ENCODE results near the gene TIPARP.
"Not testable (repeated sequence)": the region's sequence is repeated elsewhere in the genome, so short reads cannot be mapped to it uniquely, and the experiment has no call there.

The TIPARP gene

GRCh38 chr3:156705761-156706616, 31.6 kb downstream of the TIPARP start:
- Mint-ChIP-seq H3K4me1 (ENCODE audit: low read depth) (peaks cover 20% of the 10 kb centered on the region), H3K4me3 (no peak overlapping the region), H3K9me3 (no peaks in the 10 kb centered on the region), H3K27ac (peak overlapping the region; percentile 8), H3K27me3 (no peaks in the 10 kb centered on the region), H3K36me3 (ENCODE audit: low read depth) (peaks cover 57% of the 10 kb centered on the region)

- no peak overlapping the region for H3K27ac Mint-ChIP-seq
- H3K4me1 Mint-ChIP-seq (ENCODE audit: low read depth) = peaks cover 13% of the 10 kb centered on the region
- no peak overlapping the region for H3K4me3 Mint-ChIP-seq
- no peaks in the 10 kb centered on the region for H3K9me3 Mint-ChIP-seq
- H3K36me3 Mint-ChIP-seq (ENCODE audit: low read depth) = peaks cover 56% of the 10 kb centered on the region
- H3K27me3 Mint-ChIP-seq = no peaks in the 10 kb centered on the region
Measured at GRCh38 chr3:156707588-156707987, 33.2 kb downstream of the TIPARP start.

- Mint-ChIP-seq H3K4me1 (ENCODE audit: low read depth) (peaks cover 8% of the 10 kb centered on the region), H3K27me3 (no peaks in the 10 kb centered on the region), H3K9me3 (no peaks in the 10 kb centered on the region), H3K27ac (no peak overlapping the region), H3K4me3 (no peak overlapping the region), H3K36me3 (ENCODE audit: low read depth) (peaks cover 38% of the 10 kb centered on the region)
Measured at GRCh38 chr3:156710429-156710828, 36.0 kb downstream of the TIPARP start.

GRCh38 chr3:156711113-156711512, 36.7 kb downstream of the TIPARP start:
- H3K4me3 Mint-ChIP-seq = no peak overlapping the region
- peaks cover 31% of the 10 kb centered on the region for H3K36me3 Mint-ChIP-seq (ENCODE audit: low read depth)
- no peaks in the 10 kb centered on the region for H3K9me3 Mint-ChIP-seq
- H3K4me1 Mint-ChIP-seq (ENCODE audit: low read depth) = peaks cover 4% of the 10 kb centered on the region
- H3K27ac Mint-ChIP-seq = no peak overlapping the region
- H3K27me3 Mint-ChIP-seq = no peaks in the 10 kb centered on the region

- H3K36me3 Mint-ChIP-seq (ENCODE audit: low read depth) = peaks cover 25% of the 10 kb centered on the region
- not testable (repeated sequence) for H3K4me3 Mint-ChIP-seq; H3K27me3 Mint-ChIP-seq; H3K27ac Mint-ChIP-seq; H3K4me1 Mint-ChIP-seq (ENCODE audit: low read depth); H3K9me3 Mint-ChIP-seq
Measured at GRCh38 chr3:156711944-156712343, 37.6 kb downstream of the TIPARP start.

- Mint-ChIP-seq H3K36me3 (ENCODE audit: low read depth) (no peaks in the 10 kb centered on the region), H3K27ac (no peak overlapping the region), H3K4me1 (ENCODE audit: low read depth) (no peaks in the 10 kb centered on the region), H3K27me3 (no peaks in the 10 kb centered on the region), H3K4me3 (no peak overlapping the region), H3K9me3 (no peaks in the 10 kb centered on the region)
Measured at GRCh38 chr3:156716105-156716862, 41.9 kb downstream of the TIPARP start.

GRCh38 chr3:156718622-156719306, 44.4 kb downstream of the TIPARP start:
- no peaks in the 10 kb centered on the region for H3K27me3 Mint-ChIP-seq
- no peak overlapping the region for H3K27ac Mint-ChIP-seq
- no peaks in the 10 kb centered on the region for H3K9me3 Mint-ChIP-seq
- no peaks in the 10 kb centered on the region for H3K4me1 Mint-ChIP-seq (ENCODE audit: low read depth)
- no peaks in the 10 kb centered on the region for H3K36me3 Mint-ChIP-seq (ENCODE audit: low read depth)
- H3K4me3 Mint-ChIP-seq = no peak overlapping the region

- H3K4me3 Mint-ChIP-seq = no peak overlapping the region
- H3K27ac Mint-ChIP-seq = no peak overlapping the region
- no peaks in the 10 kb centered on the region for H3K27me3 Mint-ChIP-seq
- no peaks in the 10 kb centered on the region for H3K4me1 Mint-ChIP-seq (ENCODE audit: low read depth)
- no peaks in the 10 kb centered on the region for H3K36me3 Mint-ChIP-seq (ENCODE audit: low read depth)
- H3K9me3 Mint-ChIP-seq = no peaks in the 10 kb centered on the region
Measured at GRCh38 chr3:156720826-156721225, 46.4 kb downstream of the TIPARP start.

- Mint-ChIP-seq H3K36me3 (ENCODE audit: low read depth) (no peaks in the 10 kb centered on the region), H3K27ac (no peak overlapping the region), H3K4me3 (no peak overlapping the region), H3K9me3 (no peaks in the 10 kb centered on the region), H3K4me1 (ENCODE audit: low read depth) (no peaks in the 10 kb centered on the region), H3K27me3 (no peaks in the 10 kb centered on the region)
Measured at GRCh38 chr3:156721687-156722618, 47.6 kb downstream of the TIPARP start.

- no peak overlapping the region for H3K4me3 Mint-ChIP-seq
Measured at GRCh38 chr3:156723182-156723619, 48.8 kb downstream of the TIPARP start.

GRCh38 chr3:156725682-156726081, 51.3 kb downstream of the TIPARP start:
- no peak overlapping the region for H3K27ac Mint-ChIP-seq
- no peaks in the 10 kb centered on the region for H3K9me3 Mint-ChIP-seq
- no peak overlapping the region for H3K4me3 Mint-ChIP-seq
- H3K36me3 Mint-ChIP-seq (ENCODE audit: low read depth) = no peaks in the 10 kb centered on the region
- H3K4me1 Mint-ChIP-seq (ENCODE audit: low read depth) = no peaks in the 10 kb centered on the region
- H3K27me3 Mint-ChIP-seq = no peaks in the 10 kb centered on the region

More at GRCh38 chr3:156723182-156723619, 48.8 kb downstream of the TIPARP start:
- Mint-ChIP-seq H3K27ac (no peak overlapping the region), H3K27me3 (no peaks in the 10 kb centered on the region), H3K4me1 (ENCODE audit: low read depth) (no peaks in the 10 kb centered on the region), H3K9me3 (no peaks in the 10 kb centered on the region), H3K36me3 (ENCODE audit: low read depth) (no peaks in the 10 kb centered on the region)

- H3K4me3 Mint-ChIP-seq = no peak overlapping the region
- H3K4me1 Mint-ChIP-seq (ENCODE audit: low read depth) = no peaks in the 10 kb centered on the region
- H3K27ac Mint-ChIP-seq = no peak overlapping the region
- no peaks in the 10 kb centered on the region for H3K27me3 Mint-ChIP-seq
- no peaks in the 10 kb centered on the region for H3K36me3 Mint-ChIP-seq (ENCODE audit: low read depth)
- no peaks in the 10 kb centered on the region for H3K9me3 Mint-ChIP-seq
Measured at GRCh38 chr3:156726456-156726855, 52.1 kb downstream of the TIPARP start.

- H3K27me3 Mint-ChIP-seq = no peaks in the 10 kb centered on the region
- H3K27ac Mint-ChIP-seq = no peak overlapping the region
- no peak overlapping the region for H3K4me3 Mint-ChIP-seq
- H3K36me3 Mint-ChIP-seq (ENCODE audit: low read depth) = no peaks in the 10 kb centered on the region
- H3K4me1 Mint-ChIP-seq (ENCODE audit: low read depth) = no peaks in the 10 kb centered on the region
- no peaks in the 10 kb centered on the region for H3K9me3 Mint-ChIP-seq
Measured at GRCh38 chr3:156727519-156728205, 53.3 kb downstream of the TIPARP start.
